ENCODE data around the gene GNAQ. TPM values are rescaled to one million over a fixed set of nuclear protein-coding genes. Genes with fewer than 3 reads are reported as not detected.

Gene GNAQ
- polyA plus RNA-seq, 1 experiment = 71.4 TPM

DNA sequence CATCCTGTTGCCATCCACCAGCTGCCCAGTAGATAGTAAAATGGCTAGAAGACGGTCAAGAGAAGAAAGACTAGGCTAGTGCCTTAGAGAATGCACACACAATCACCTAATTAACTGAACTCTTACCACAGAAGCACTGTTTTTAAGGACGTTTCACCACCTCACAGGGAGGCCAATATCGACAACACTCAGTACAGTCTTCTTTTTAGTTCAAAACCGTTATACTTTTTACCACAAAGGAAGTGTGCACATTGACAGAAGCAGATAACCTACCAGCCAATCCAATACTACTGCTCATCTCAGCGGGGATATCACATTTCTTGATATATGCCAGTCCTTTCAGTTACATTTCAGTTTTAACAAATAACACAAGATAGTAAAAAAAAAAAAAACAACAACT, 122.3 kb downstream of the GNAQ start:
- Histone ChIP-seq H3K27ac (ENCODE audit: low read depth, low read length) (no peak overlapping the region), H3K4me3 (ENCODE audit: low read depth, low read length) (no peak overlapping the region), H3K9me3 (ENCODE audit: control insufficient read depth, insufficient read depth, low read length) (no peaks in the 10 kb centered on the region), H3K27me3 (ENCODE audit: control insufficient read depth, insufficient read depth, low read length) (no peaks in the 10 kb centered on the region)
- DNase-seq (ENCODE audit: low read depth, low spot score) = no peak
- ChIA-PET POLR2A (no interaction called here), CTCF (interaction anchor here (1.1 kb wide), 1 partner anchor 453 kb away, joined by 5 read pairs; no protein-coding TSS in a partner anchor)
- TF ChIP-seq, protein P1, sequence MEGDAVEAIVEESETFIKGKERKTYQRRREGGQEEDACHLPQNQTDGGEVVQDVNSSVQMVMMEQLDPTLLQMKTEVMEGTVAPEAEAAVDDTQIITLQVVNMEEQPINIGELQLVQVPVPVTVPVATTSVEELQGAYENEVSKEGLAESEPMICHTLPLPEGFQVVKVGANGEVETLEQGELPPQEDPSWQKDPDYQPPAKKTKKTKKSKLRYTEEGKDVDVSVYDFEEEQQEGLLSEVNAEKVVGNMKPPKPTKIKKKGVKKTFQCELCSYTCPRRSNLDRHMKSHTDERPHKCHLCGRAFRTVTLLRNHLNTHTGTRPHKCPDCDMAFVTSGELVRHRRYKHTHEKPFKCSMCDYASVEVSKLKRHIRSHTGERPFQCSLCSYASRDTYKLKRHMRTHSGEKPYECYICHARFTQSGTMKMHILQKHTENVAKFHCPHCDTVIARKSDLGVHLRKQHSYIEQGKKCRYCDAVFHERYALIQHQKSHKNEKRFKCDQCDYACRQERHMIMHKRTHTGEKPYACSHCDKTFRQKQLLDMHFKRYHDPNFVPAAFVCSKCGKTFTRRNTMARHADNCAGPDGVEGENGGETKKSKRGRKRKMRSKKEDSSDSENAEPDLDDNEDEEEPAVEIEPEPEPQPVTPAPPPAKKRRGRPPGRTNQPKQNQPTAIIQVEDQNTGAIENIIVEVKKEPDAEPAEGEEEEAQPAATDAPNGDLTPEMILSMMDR (IDR thresholded peaks at IDR 0.05; ENCODE audit: low read depth, low read length) = no peak

DNA sequence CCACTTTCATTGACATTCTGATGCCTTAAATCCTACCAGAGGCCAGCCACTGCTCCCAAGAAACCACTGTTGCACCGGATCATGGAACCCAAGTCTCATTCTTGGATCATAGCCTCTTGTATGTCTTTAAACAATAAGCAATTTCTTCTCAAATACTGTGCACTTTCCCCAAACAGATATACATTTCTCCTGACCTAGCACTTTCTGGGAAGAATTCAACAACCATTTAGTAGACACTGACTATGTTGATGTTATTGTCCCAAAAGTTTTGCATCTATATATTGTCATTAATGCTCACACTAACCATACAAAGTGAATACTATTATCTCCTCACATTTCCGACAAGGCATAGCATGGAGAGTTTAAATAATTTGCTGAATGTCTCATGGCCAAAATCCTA, 123.3 kb downstream of the GNAQ start:
- POLR2A ChIA-PET = no interaction called here
- CTCF ChIA-PET = no interaction called here

DNA sequence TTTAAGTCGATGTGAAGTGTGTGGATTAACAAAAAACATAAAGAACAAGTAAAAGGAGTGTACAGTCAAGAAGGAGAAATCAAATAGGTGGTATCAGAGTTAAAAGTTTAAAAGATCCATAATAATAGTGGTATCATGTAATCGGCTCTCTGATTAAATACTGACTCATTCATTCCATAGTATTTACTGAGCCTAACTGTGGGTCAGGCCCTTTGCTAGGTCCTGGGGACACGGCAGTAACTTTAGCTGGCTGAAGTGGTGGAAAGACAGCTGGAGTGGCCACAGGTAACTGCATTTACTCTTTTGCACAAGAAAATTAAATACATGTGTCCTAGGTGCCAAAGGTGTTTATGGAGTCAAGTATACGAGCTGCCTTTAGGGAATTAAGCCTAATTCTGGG, 124.0 kb downstream of the GNAQ start:
- no peaks in the 10 kb centered on the region for H3K9me3 ChIP-seq (ENCODE audit: control insufficient read depth, insufficient read depth, low read length)
- ChIA-PET CTCF (no interaction called here), POLR2A (no interaction called here)
- TF ChIP-seq, protein P1 (IDR thresholded peaks at IDR 0.05; ENCODE audit: low read depth, low read length) = no peak
- H3K27me3 ChIP-seq (ENCODE audit: control insufficient read depth, insufficient read depth, low read length) = no peaks in the 10 kb centered on the region
- H3K27ac ChIP-seq (ENCODE audit: low read depth, low read length) = no peak overlapping the region
- no peak for DNase-seq (ENCODE audit: low read depth, low spot score)
- H3K4me3 ChIP-seq (ENCODE audit: low read depth, low read length) = no peak overlapping the region

More for the DNA sequence above, 123.3 kb downstream of the GNAQ start:
- Histone ChIP-seq H3K27ac (ENCODE audit: low read depth, low read length) (no peak overlapping the region), H3K9me3 (ENCODE audit: control insufficient read depth, insufficient read depth, low read length) (no peaks in the 10 kb centered on the region), H3K4me3 (ENCODE audit: low read depth, low read length) (no peak overlapping the region), H3K27me3 (ENCODE audit: control insufficient read depth, insufficient read depth, low read length) (no peaks in the 10 kb centered on the region)
- DNase-seq (ENCODE audit: low read depth, low spot score) = no peak
- TF ChIP-seq, protein P1 (IDR thresholded peaks at IDR 0.05; ENCODE audit: low read depth, low read length) = no peak

DNA sequence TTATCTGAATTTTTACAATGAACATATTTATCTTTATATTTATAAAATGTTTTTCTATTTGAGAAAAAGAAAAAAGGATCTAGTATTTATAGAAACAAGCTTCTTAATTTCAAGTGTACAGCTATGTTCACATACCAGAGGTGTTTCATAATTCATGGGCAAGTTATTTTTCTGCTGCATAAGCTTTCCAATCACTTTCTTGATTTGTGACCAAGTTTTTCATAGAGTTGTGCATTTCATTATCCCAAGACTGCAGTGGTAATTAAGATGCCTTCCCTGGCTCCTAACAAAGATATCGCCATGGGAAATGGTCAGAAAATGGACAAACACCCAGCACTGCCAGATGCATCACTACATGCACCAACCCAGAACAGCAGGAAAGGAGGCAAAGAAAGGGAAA, 124.6 kb downstream of the GNAQ start:
- CTCF ChIA-PET = interaction anchor here (1.2 kb wide), 1 partner anchor 70 kb away, joined by 4 read pairs; no protein-coding TSS in a partner anchor
- Histone ChIP-seq H3K4me3 (ENCODE audit: low read depth, low read length) (no peak overlapping the region), H3K9me3 (ENCODE audit: control insufficient read depth, insufficient read depth, low read length) (no peaks in the 10 kb centered on the region), H3K27ac (ENCODE audit: low read depth, low read length) (no peak overlapping the region), H3K27me3 (ENCODE audit: control insufficient read depth, insufficient read depth, low read length) (no peaks in the 10 kb centered on the region)
- DNase-seq (ENCODE audit: low read depth, low spot score) = no peak
- TF ChIP-seq, protein P1 (IDR thresholded peaks at IDR 0.05; ENCODE audit: low read depth, low read length) = no peak
- POLR2A ChIA-PET = no interaction called here

DNA sequence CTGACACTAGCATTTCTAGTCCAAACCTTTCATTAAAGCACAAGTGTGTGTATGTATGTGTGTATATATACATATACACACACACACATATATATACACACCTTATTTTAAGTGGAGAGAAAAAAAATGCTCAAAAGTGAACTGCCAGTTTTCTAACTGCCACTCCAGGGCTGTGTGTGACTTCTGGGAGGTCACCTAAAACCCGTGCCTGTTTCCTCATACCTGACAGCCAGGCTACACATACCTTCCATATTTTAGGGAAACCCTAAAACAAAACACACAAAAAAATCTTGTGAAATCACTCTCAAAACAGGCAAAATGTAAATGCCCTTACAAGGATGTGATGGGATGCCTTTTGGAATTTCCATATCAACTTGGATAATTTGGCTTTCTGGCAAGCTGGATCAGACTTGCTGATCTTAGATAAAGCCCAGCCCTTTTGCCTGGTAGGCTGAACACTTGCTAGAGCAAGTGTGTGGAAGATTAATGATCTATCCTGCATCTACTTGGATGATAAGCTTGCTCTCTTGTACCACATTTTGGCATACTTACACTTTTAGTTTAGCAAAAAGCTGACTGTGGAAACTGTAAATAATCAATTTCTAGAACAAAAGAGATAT, 127.8 kb downstream of the GNAQ start:
- TF ChIP-seq, protein P1 (IDR thresholded peaks at IDR 0.05; ENCODE audit: low read depth, low read length) = no peak
- Histone ChIP-seq H3K27me3 (ENCODE audit: control insufficient read depth, insufficient read depth, low read length) (no peaks in the 10 kb centered on the region), H3K9me3 (ENCODE audit: control insufficient read depth, insufficient read depth, low read length) (no peaks in the 10 kb centered on the region), H3K27ac (ENCODE audit: low read depth, low read length) (no peak overlapping the region), H3K4me3 (ENCODE audit: low read depth, low read length) (no peak overlapping the region)
- DNase-seq (ENCODE audit: low read depth, low spot score) = no peak
- ChIA-PET CTCF (interaction anchor here (1.2 kb wide), 1 partner anchor 736 kb away, joined by 3 read pairs; no protein-coding TSS in a partner anchor), POLR2A (interaction anchor here (0.8 kb wide), 1 partner anchor 1510 kb away, joined by 5 read pairs; no protein-coding TSS in a partner anchor)
